ENCODE results near the gene BABAM1. TPM values are rescaled to one million over a fixed set of nuclear protein-coding genes. Genes with fewer than 3 reads are reported as not detected.
"Not testable (repeated sequence)": the region's sequence is repeated elsewhere in the genome, so short reads cannot be mapped to it uniquely, and the experiment has no call there.

BABAM1 gene
- total and polyA plus RNA-seq, 9 of the 15 experiments (the other 6 are each of a cell fraction or from before 2014, with no cell fraction given) = 14.7 to 160 (median 113) TPM

- TF ChIP-seq ZNF780A (CRISPR knock-in tag; IDR thresholded peaks at IDR 0.05) = no peak
Observed at GRCh38 chr19:17268754-17269153, 1.5 kb downstream of the BABAM1 start (continued).

- in situ Hi-C loops (cut with MboI) = loop anchor here (5.0 kb wide), 1 partner anchor 73 kb away; no protein-coding TSS in a partner anchor
- WGBS (ENCODE audit: insufficient coverage, low coverage, missing lambda C conversion rate) = 96% methylated on average over 3 of the region's 3 CpGs
- H3K4me1 ChIP-seq (replicated peaks in 1 of 2; ENCODE audit: control insufficient read depth in 2 of 2, insufficient read depth in 2 of 2, low read length in 2 of 2); H3K4me3 ChIP-seq; H3K79me2 ChIP-seq (ENCODE audit: control insufficient read depth, insufficient read depth, low read length); H2AFZ ChIP-seq (ENCODE audit: low read depth, low read length); H3K9me1 ChIP-seq (ENCODE audit: control insufficient read depth, insufficient read depth, low read length); H3K4me2 ChIP-seq (ENCODE audit: insufficient read depth, low read length); H3K9me3 ChIP-seq (replicated peaks; ENCODE audit: control insufficient read depth, insufficient read depth, low read depth, low read length); CTCF ChIA-PET (ENCODE audit: low intra/inter-chr PET ratio); BruUV-seq (replicated peaks); H4K20me1 ChIP-seq (replicated peaks; ENCODE audit: control insufficient read depth, insufficient read depth, low read length); FAIRE-seq; H3K27me3 ChIP-seq (ENCODE audit: control insufficient read depth in 2 of 2, insufficient read depth in 2 of 2, low read length in 2 of 2); ATAC-seq; H3K27ac ChIP-seq (ENCODE audit: extremely low read depth, low read depth, low read length); H3K9ac ChIP-seq (ENCODE audit: insufficient read depth in 1 of 2, low read depth in 2 of 2, low read length in 2 of 2); DNase-seq (ENCODE audit: extremely low read depth in 1 of 4, low spot score in 3 of 4); intact Hi-C loops (cut with micrococcal nuclease): not testable (repeated sequence)
- peaks cover 71% of the 10 kb centered on the region for H3K36me3 ChIP-seq (ENCODE audit: control insufficient read depth, insufficient read depth, low read length)
- POLR2A ChIA-PET = interaction anchor here (0.7 kb wide), 2 partner anchors 8 to 59 kb away, joined by 3 to 4 read pairs; partner anchors contain the start of gene BABAM1
- peak; percentile 62; the same call in 1 of the 2 replicates for TF ChIP-seq ZNF121 (CRISPR knock-in tag; conservative IDR thresholded peaks at IDR 0.05)
Observed at GRCh38 chr19:17274892-17275291, 7.6 kb downstream of the BABAM1 start.

- H3K27me3 ChIP-seq (ENCODE audit: control insufficient read depth in 2 of 2, insufficient read depth in 2 of 2, low read length in 2 of 2) = no peaks in the 10 kb centered on the region
- H4K20me1 ChIP-seq (replicated peaks; ENCODE audit: control insufficient read depth, insufficient read depth, low read length) = no peaks in the 10 kb centered on the region
- no peak overlapping the region for H3K4me2 ChIP-seq (ENCODE audit: insufficient read depth, low read length)
- BruUV-seq (replicated peaks) = no TSS peak
- no peaks in the 10 kb centered on the region for H3K9me3 ChIP-seq (replicated peaks; ENCODE audit: control insufficient read depth, insufficient read depth, low read depth, low read length)
- no peak overlapping the region for H3K4me3 ChIP-seq
- ChIA-PET CTCF (ENCODE audit: low intra/inter-chr PET ratio) (no interaction called here), POLR2A (interaction anchor here (0.7 kb wide), 2 partner anchors 9 to 24 kb away, joined by 3 to 4 read pairs; partner anchors contain the start of gene BABAM1)
- intact Hi-C loops (cut with micrococcal nuclease) = no loop called here
- peaks cover 65% of the 10 kb centered on the region for H3K36me3 ChIP-seq (ENCODE audit: control insufficient read depth, insufficient read depth, low read length)
- WGBS (ENCODE audit: insufficient coverage, low coverage, missing lambda C conversion rate) = 88% methylated on average over 16 of the region's 19 CpGs
- 0 out of 4 replicates have a peak overlapping the region, but pooled peaks of 1 of the 2 experiments have one; percentile 48 for H3K9ac ChIP-seq (ENCODE audit: insufficient read depth in 1 of 2, low read depth in 2 of 2, low read length in 2 of 2)
- H3K79me2 ChIP-seq (ENCODE audit: control insufficient read depth, insufficient read depth, low read length) = no peaks in the 10 kb centered on the region
- TF ChIP-seq RBFOX2 (IDR thresholded peaks at IDR 0.05; ENCODE audit: low read depth, low read length) = peak; percentile 18; the same call in 1 of the 2 replicates
- TF ChIP-seq RBM39 (optimal IDR thresholded peaks at IDR 0.05; ENCODE audit: low read depth, low read length) = no peak
- FAIRE-seq (no peak), ATAC-seq (no peak), DNase-seq (ENCODE audit: extremely low read depth in 1 of 4, low spot score in 3 of 4) (no peak)
- H2AFZ ChIP-seq (ENCODE audit: low read depth, low read length) = no peak overlapping the region
- in situ Hi-C loops (cut with MboI) = loop anchor here (5.0 kb wide), 1 partner anchor 73 kb away; no protein-coding TSS in a partner anchor
- no peaks in the 10 kb centered on the region for H3K4me1 ChIP-seq (replicated peaks in 1 of 2; ENCODE audit: control insufficient read depth in 2 of 2, insufficient read depth in 2 of 2, low read length in 2 of 2)
- no peak overlapping the region for H3K27ac ChIP-seq (ENCODE audit: extremely low read depth, low read depth, low read length)
- H3K9me1 ChIP-seq (ENCODE audit: control insufficient read depth, insufficient read depth, low read length) = peaks cover 3% of the 10 kb centered on the region
Observed at GRCh38 chr19:17275441-17276175, 8.4 kb downstream of the BABAM1 start.

Data from K562 (cell line).